Loucy (cell line): ENCODE measurements around the gene NXT1.

Experiments used
- EZH2phosphoT487 ChIP-seq: fragments of 200-600 bp; IDR thresholded peaks from 2 replicates; pipeline ENCODE4 v1.6.1; 2018; ENCODE audit warnings: antibody characterized with exemption, mild to moderate bottlenecking, moderate library complexity, borderline replicate concordance
- TF ChIP-seq, protein P1 (sequence below): fragments of 200-600 bp; sonication (generic); conservative IDR thresholded peaks from 2 replicates; pipeline ENCODE4 v1.5.1; 2014; ENCODE audit warnings: mild to moderate bottlenecking, antibody characterized with exemption, low read length

DNA sequence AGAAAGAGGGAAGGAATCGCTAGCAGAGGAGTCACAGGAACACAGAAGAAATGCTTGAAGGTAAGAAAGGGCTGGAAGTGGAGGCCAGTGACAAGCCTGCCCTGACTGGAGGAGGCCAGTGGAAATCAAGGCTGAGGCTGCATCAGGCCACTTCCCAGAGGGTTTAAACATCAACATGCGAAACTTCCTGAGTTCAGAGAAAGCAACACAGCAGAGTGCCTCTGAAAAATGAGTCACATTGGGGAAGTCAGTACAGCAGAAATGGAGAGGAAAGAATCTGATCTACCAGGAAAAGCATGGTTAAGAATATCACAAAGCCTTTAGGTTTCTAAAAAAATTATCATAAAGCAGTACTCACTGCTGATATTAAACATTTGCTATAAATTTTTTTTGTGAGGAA lies 47.4 kb downstream of the NXT1 start:
- TF ChIP-seq, protein P1, sequence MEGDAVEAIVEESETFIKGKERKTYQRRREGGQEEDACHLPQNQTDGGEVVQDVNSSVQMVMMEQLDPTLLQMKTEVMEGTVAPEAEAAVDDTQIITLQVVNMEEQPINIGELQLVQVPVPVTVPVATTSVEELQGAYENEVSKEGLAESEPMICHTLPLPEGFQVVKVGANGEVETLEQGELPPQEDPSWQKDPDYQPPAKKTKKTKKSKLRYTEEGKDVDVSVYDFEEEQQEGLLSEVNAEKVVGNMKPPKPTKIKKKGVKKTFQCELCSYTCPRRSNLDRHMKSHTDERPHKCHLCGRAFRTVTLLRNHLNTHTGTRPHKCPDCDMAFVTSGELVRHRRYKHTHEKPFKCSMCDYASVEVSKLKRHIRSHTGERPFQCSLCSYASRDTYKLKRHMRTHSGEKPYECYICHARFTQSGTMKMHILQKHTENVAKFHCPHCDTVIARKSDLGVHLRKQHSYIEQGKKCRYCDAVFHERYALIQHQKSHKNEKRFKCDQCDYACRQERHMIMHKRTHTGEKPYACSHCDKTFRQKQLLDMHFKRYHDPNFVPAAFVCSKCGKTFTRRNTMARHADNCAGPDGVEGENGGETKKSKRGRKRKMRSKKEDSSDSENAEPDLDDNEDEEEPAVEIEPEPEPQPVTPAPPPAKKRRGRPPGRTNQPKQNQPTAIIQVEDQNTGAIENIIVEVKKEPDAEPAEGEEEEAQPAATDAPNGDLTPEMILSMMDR: no peak
- TF ChIP-seq EZH2phosphoT487: no peak
